Chondrocyte (in vitro differentiated cells): ENCODE results near the gene SBK1. TPM values are rescaled to one million over a fixed set of nuclear protein-coding genes. Genes with fewer than 3 reads are reported as not detected.

ENCODE experiments used
- DNase-seq: peaks from one replicate; pipeline ENCODE4 v3.0.0; 2021; ENCODE audit warnings: mixed read lengths, low spot score
- H3K27ac Mint-ChIP-seq: one replicate; pipeline ENCODE4 v1.8.0; 2021; ENCODE audit warnings: mild to moderate bottlenecking, moderate library complexity, mixed read lengths; ENCODE audit not compliant: unreplicated experiment
- H3K27me3 Mint-ChIP-seq: 2 replicates; pipeline ENCODE4 v1.8.0; 2021; ENCODE audit warnings: low read depth, mixed read lengths
- H3K36me3 Mint-ChIP-seq: 2 replicates; pipeline ENCODE4 v1.8.0; 2021; ENCODE audit warnings: low read depth, mixed read lengths
- H3K4me1 Mint-ChIP-seq: 2 replicates; pipeline ENCODE4 v1.8.0; 2021; ENCODE audit warnings: low read depth, mild to moderate bottlenecking, mixed read lengths
- H3K4me3 Mint-ChIP-seq: one replicate; pipeline ENCODE4 v1.8.0; 2021; ENCODE audit warnings: mild to moderate bottlenecking, moderate library complexity, mixed read lengths; ENCODE audit not compliant: unreplicated experiment
- H3K9me3 Mint-ChIP-seq: 2 replicates; pipeline ENCODE4 v1.8.0; 2021; ENCODE audit warnings: low read depth, mixed read lengths
- total RNA-seq: library from RNA; stranded (reverse); gene quantifications from 3 replicates; pipeline ENCODE4 v1.2.1, GENCODE V29; 2021
- TF ChIP-seq, protein P1 (sequence below): fragments of 200-600 bp; sonication (generic); IDR thresholded peaks from 2 replicates; pipeline ENCODE4 v1.5.0; 2021; ENCODE audit warnings: antibody characterized with exemption, mild to moderate bottlenecking, moderate library complexity

SBK1 gene
- total RNA-seq, 1 donor from 2014 or later = 1.5 TPM

DNA sequence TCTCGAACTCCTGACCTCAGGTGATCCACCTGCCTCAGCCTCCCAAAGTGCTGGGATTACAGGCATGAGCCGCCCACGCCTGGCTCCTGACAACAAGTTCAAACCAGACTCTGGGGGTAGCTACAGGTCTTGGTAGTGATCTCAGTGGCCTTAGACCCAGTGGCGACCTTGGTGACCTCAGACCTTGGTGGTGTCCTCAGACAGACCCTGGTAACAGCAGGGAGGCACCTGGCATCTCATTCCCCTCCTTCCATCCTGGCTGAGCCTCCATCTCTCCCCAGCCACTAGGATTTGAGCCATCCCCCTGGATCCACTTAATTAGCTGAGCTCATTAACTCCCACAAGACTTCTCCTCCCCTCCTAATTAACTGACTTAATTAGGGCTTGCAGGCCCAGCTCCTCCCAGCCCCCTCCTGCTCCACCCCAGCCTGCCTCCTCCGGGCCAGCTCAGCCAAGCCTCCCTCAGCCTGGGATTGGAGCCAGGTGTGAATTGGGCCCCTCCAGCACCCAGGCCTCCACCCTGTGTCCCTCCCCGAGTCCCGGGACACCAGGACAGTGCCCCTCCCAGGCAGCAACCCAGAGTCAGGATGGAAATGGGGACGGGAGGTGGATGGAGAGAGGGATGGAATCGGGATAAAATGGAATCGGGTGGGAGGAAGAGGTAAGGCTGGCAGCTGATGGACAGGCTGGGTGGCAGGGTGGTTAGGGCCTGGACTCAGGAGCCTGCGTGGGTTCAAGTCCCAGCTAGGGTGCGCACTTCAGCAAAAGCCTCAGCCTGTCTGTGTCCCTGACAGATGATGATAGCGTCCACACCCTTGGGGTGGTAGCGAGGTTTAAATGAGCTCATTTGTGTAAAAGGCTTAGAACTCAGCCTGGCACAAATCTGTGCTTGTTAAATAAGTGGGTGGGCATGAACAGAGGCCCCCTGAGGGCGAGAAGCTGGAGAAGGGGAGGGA lies 11.2 kb upstream of the SBK1 start:
- DNase-seq = no peak
- peaks cover 10% of the 10 kb centered on the region for H3K27me3 Mint-ChIP-seq
- H3K36me3 Mint-ChIP-seq = no peaks in the 10 kb centered on the region
- H3K9me3 Mint-ChIP-seq = no peaks in the 10 kb centered on the region
- no peak overlapping the region for H3K27ac Mint-ChIP-seq
- H3K4me3 Mint-ChIP-seq = no peak overlapping the region
- TF ChIP-seq, protein P1, sequence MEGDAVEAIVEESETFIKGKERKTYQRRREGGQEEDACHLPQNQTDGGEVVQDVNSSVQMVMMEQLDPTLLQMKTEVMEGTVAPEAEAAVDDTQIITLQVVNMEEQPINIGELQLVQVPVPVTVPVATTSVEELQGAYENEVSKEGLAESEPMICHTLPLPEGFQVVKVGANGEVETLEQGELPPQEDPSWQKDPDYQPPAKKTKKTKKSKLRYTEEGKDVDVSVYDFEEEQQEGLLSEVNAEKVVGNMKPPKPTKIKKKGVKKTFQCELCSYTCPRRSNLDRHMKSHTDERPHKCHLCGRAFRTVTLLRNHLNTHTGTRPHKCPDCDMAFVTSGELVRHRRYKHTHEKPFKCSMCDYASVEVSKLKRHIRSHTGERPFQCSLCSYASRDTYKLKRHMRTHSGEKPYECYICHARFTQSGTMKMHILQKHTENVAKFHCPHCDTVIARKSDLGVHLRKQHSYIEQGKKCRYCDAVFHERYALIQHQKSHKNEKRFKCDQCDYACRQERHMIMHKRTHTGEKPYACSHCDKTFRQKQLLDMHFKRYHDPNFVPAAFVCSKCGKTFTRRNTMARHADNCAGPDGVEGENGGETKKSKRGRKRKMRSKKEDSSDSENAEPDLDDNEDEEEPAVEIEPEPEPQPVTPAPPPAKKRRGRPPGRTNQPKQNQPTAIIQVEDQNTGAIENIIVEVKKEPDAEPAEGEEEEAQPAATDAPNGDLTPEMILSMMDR = no peak
- peaks cover 14% of the 10 kb centered on the region for H3K4me1 Mint-ChIP-seq

DNA sequence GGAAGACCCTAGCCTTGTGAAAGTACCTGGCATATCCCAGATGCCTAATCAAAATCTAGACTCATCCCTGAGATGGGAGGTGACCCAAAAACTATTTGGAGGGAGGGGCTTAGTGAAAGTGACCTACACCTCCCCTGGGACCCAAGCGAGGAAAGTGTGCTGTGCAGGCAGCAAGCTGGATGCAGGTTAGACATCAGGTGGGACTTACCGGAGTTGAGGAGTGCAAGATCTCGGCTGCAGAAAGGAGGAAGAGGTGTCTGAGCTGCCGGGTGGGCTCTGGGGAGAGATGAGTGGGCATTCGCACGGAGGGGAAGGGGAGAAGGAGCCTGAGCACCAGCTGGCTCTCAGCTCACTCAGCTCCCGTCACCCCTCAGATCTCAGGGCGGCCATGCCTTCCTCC lies 10.3 kb upstream of the SBK1 start:
- no peaks in the 10 kb centered on the region for H3K36me3 Mint-ChIP-seq
- H3K4me3 Mint-ChIP-seq = no peak overlapping the region
- H3K27me3 Mint-ChIP-seq = peaks cover 7% of the 10 kb centered on the region
- TF ChIP-seq, protein P1 = no peak
- H3K4me1 Mint-ChIP-seq = peaks cover 14% of the 10 kb centered on the region
- no peaks in the 10 kb centered on the region for H3K9me3 Mint-ChIP-seq
- H3K27ac Mint-ChIP-seq = no peak overlapping the region
- DNase-seq = no peak

DNA sequence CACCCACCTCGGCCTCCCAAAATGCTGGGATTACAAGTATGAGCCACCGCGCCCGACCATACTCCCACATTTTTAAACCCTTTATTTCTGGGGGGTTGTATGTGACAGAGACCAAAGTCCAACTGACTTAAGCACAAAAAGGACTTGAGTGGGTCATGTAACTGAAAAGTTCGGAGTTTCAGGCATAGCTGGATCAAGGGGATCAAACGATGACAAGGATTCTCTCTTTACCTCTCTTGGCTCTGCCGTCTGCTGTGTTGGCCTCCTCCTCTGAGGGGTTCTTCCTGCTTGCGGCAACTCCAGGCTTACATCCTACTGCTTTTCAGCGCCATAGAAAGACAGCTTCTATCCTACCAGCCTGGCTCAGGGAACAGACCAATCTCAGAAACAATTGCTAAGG lies 9.2 kb upstream of the SBK1 start:
- H3K4me1 Mint-ChIP-seq = peaks cover 7% of the 10 kb centered on the region
- H3K4me3 Mint-ChIP-seq = no peak overlapping the region
- H3K9me3 Mint-ChIP-seq = no peaks in the 10 kb centered on the region
- DNase-seq = no peak
- TF ChIP-seq, protein P1 = no peak
- H3K27ac Mint-ChIP-seq = no peak overlapping the region
- peaks cover 7% of the 10 kb centered on the region for H3K27me3 Mint-ChIP-seq
- no peaks in the 10 kb centered on the region for H3K36me3 Mint-ChIP-seq

DNA sequence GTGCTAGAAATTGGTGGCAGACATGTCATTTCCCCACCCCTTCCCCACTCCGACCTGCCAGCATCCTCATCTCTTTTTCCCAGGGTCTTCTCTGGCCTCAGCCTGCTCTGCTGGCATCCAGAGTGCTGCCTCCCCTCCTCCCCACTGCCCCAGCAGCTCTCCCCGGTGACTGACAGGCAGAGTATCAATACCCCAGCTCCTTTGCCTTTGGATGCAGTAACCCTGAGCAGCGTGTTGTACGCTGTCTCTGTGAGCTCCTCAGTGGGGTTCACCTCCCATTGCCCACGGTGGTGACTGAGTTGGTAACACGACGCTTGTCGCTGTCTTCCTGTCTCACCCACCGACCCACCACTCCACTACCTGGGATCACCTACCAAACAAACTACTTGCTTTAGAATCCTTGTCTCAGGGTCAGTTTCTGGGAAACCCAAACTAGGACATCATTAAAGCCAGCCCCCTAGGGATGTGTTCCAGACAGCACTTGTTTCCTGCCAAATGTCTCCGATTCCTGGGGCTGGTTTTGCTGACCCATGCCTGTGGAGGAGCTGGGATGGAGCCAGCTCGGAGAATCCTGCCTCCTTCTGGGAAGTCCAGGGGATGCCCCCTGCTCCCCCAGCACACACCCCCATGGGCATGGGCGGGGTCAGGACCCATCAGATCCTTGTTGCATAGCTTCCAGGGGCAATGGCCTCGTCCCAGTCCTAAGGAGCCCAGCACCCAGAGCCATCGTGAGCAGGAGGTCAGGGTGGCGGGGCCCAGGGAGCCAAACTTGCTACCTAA lies 8.3 kb upstream of the SBK1 start:
- Mint-ChIP-seq H3K36me3 (no peaks in the 10 kb centered on the region), H3K27ac (no peak overlapping the region), H3K27me3 (peaks cover 7% of the 10 kb centered on the region), H3K4me1 (peaks cover 7% of the 10 kb centered on the region), H3K4me3 (no peak overlapping the region), H3K9me3 (no peaks in the 10 kb centered on the region)
- no peak for DNase-seq
- TF ChIP-seq, protein P1 = no peak

DNA sequence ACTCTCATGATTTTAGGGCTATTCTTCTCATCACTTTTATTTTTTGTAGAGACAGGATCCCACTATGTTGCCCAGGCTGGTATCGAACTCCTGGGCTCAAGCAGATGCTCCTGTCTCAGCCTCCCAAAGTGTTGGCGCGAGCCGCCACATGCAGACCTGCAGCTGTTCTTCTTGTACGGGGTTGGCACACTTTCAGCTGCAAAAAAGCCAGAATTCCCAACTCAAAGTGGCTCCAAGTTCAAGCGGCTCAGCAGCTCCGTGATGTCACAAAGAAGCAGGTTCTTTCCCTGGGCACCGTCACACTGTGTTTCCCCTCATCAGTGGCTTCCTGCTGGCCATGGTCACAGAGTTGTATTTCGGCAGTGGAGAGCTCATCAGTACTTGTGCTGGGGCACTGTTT lies 6.7 kb upstream of the SBK1 start:
- peaks cover 7% of the 10 kb centered on the region for H3K27me3 Mint-ChIP-seq
- no peak for DNase-seq
- peaks cover 7% of the 10 kb centered on the region for H3K4me1 Mint-ChIP-seq
- no peaks in the 10 kb centered on the region for H3K36me3 Mint-ChIP-seq
- H3K4me3 Mint-ChIP-seq = no peak overlapping the region
- TF ChIP-seq, protein P1 = no peak
- no peak overlapping the region for H3K27ac Mint-ChIP-seq
- no peaks in the 10 kb centered on the region for H3K9me3 Mint-ChIP-seq
